ENCODE measurements around the gene EFNB2.

Gene EFNB2

GRCh38 chr13:106562301-106562700 is 26.8 kb upstream of the EFNB2 start:
- ChIA-PET CTCF (no interaction called here), POLR2A (interaction anchor here (0.7 kb wide), 1 partner anchor 27 kb away, joined by 3 read pairs; the partner anchor contains the start of gene EFNB2)
- H3K36me3 ChIP-seq (ENCODE audit: control insufficient read depth in 2 of 2, insufficient read depth in 1 of 2, low read length in 2 of 2): peaks cover 11 to 20% of the 10 kb centered on the region in 2 experiments; a peak in 2 of 3 replicates
- H3K9me3 ChIP-seq (ENCODE audit: control insufficient read depth, insufficient read depth, low read depth, low read length): no peaks in the 10 kb centered on the region
- H3K27ac ChIP-seq (ENCODE audit: extremely low read depth, low read depth, low read length): no peak overlapping the region
- TF ChIP-seq KLF8 (tag by site-specific recombination; IDR thresholded peaks at IDR 0.05) (no peak), ZNF530 (tag by site-specific recombination; IDR thresholded peaks at IDR 0.05; ENCODE audit: low read depth) (no peak), ZBTB8A (tag by site-specific recombination; IDR thresholded peaks at IDR 0.05) (no peak), GLI2 (tag by site-specific recombination; IDR thresholded peaks at IDR 0.05; ENCODE audit: borderline replicate concordance, low read depth) (no peak), ELK4 (IDR thresholded peaks at IDR 0.05; ENCODE audit: borderline replicate concordance, low read depth, low read length) (no peak), SP3 (tag by site-specific recombination; IDR thresholded peaks at IDR 0.05) (no peak), ZNF544 (tag by site-specific recombination; IDR thresholded peaks at IDR 0.05) (no peak), IKZF3 (tag by site-specific recombination; IDR thresholded peaks at IDR 0.05) (no peak), ZNF16 (tag by site-specific recombination; IDR thresholded peaks at IDR 0.05; ENCODE audit: low read depth) (no peak), ZNF391 (tag by site-specific recombination; IDR thresholded peaks at IDR 0.05; ENCODE audit: borderline replicate concordance, low read depth) (no peak), YY1 (tag by site-specific recombination; IDR thresholded peaks at IDR 0.05) (no peak), ZNF701 (tag by site-specific recombination; IDR thresholded peaks at IDR 0.05) (no peak), ZNF830 (tag by site-specific recombination; IDR thresholded peaks at IDR 0.05; ENCODE audit: low read depth) (no peak), ZNF510 (tag by site-specific recombination; IDR thresholded peaks at IDR 0.05; ENCODE audit: insufficient replicate concordance) (no peak), ZNF843 (tag by site-specific recombination; IDR thresholded peaks at IDR 0.05) (no peak), ZNF394 (tag by site-specific recombination; IDR thresholded peaks at IDR 0.05; ENCODE audit: borderline replicate concordance) (no peak), KLF16 (tag by site-specific recombination; IDR thresholded peaks at IDR 0.05) (no peak), KLF9 (tag by site-specific recombination; IDR thresholded peaks at IDR 0.05; ENCODE audit: low read depth) (no peak)
- TF ChIP-seq, protein P1, sequence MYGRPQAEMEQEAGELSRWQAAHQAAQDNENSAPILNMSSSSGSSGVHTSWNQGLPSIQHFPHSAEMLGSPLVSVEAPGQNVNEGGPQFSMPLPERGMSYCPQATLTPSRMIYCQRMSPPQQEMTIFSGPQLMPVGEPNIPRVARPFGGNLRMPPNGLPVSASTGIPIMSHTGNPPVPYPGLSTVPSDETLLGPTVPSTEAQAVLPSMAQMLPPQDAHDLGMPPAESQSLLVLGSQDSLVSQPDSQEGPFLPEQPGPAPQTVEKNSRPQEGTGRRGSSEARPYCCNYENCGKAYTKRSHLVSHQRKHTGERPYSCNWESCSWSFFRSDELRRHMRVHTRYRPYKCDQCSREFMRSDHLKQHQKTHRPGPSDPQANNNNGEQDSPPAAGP (tag by site-specific recombination; IDR thresholded peaks at IDR 0.05): no peak
- TF ChIP-seq, protein P2, sequence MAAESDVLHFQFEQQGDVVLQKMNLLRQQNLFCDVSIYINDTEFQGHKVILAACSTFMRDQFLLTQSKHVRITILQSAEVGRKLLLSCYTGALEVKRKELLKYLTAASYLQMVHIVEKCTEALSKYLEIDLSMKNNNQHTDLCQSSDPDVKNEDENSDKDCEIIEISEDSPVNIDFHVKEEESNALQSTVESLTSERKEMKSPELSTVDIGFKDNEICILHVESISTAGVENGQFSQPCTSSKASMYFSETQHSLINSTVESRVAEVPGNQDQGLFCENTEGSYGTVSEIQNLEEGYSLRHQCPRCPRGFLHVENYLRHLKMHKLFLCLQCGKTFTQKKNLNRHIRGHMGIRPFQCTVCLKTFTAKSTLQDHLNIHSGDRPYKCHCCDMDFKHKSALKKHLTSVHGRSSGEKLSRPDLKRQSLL (tag by site-specific recombination; IDR thresholded peaks at IDR 0.05): no peak
- H3K4me1 ChIP-seq (ENCODE audit: control insufficient read depth, insufficient read depth, low read length): peaks cover 21% of the 10 kb centered on the region
- no peak overlapping the region for H3K4me3 ChIP-seq (ENCODE audit: low read depth, low read length)

- H3K4me1 ChIP-seq (ENCODE audit: control insufficient read depth, insufficient read depth, low read length): peaks cover 21% of the 10 kb centered on the region
- no peaks in the 10 kb centered on the region for H3K9me3 ChIP-seq (ENCODE audit: control insufficient read depth, insufficient read depth, low read depth, low read length)
- ChIA-PET CTCF (interaction anchor here (0.5 to 0.6 kb wide), 2 partner anchors 78 to 632 kb away, joined by 3 read pairs; no protein-coding TSS in a partner anchor), POLR2A (no interaction called here)
- H3K36me3 ChIP-seq (ENCODE audit: control insufficient read depth in 2 of 2, insufficient read depth in 1 of 2, low read length in 2 of 2): peaks cover 16 to 26% of the 10 kb centered on the region in 2 experiments; a peak in 2 of 3 replicates
- no peak overlapping the region for H3K4me3 ChIP-seq (ENCODE audit: low read depth, low read length)
- TF ChIP-seq ZFHX2 (tag by site-specific recombination; conservative IDR thresholded peaks at IDR 0.05): 0 out of 2 replicates have a peak, but pooled peaks have one; percentile 33
- TF ChIP-seq PRDM1 (tag by site-specific recombination; IDR thresholded peaks at IDR 0.05): peak; percentile 43; the same call in 1 of the 2 replicates
- TF ChIP-seq, protein P3, sequence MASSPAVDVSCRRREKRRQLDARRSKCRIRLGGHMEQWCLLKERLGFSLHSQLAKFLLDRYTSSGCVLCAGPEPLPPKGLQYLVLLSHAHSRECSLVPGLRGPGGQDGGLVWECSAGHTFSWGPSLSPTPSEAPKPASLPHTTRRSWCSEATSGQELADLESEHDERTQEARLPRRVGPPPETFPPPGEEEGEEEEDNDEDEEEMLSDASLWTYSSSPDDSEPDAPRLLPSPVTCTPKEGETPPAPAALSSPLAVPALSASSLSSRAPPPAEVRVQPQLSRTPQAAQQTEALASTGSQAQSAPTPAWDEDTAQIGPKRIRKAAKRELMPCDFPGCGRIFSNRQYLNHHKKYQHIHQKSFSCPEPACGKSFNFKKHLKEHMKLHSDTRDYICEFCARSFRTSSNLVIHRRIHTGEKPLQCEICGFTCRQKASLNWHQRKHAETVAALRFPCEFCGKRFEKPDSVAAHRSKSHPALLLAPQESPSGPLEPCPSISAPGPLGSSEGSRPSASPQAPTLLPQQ (tag by site-specific recombination; IDR thresholded peaks at IDR 0.05): no peak
- peak; percentile 21; the same call in 1 of the 2 replicates for TF ChIP-seq EGR2 (tag by site-specific recombination; IDR thresholded peaks at IDR 0.05; ENCODE audit: low read depth)
- H3K27ac ChIP-seq (ENCODE audit: extremely low read depth, low read depth, low read length): no peak overlapping the region
Measured at GRCh38 chr13:106561551-106562170, 26.2 kb upstream of the EFNB2 start.
